Measurements from ENCODE around the gene PRLR.
"Not testable (repeated sequence)": the region's sequence is repeated elsewhere in the genome, so short reads cannot be mapped to it uniquely, and the experiment has no call there.

PRLR gene

DNA sequence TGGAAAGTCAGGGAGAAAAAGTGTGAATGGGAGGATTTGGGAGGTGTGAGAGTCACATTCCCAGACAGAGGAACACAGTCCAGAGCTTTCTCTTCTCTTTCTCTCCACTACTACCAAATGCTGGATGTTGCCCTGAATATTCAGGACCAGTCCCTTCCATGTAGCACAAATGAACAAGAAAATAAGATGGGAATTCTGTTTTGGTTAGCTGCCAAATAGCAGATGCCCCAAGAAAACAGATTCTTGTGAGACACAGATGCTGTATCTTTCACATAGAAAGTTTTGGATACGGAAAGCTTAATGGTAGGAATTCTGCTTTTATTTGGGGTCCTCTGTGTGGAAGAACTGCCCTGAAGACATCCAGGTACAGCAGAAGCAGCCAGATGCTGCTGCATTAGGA is 37.8 kb downstream of the PRLR start:
- TF ChIP-seq, protein P1, sequence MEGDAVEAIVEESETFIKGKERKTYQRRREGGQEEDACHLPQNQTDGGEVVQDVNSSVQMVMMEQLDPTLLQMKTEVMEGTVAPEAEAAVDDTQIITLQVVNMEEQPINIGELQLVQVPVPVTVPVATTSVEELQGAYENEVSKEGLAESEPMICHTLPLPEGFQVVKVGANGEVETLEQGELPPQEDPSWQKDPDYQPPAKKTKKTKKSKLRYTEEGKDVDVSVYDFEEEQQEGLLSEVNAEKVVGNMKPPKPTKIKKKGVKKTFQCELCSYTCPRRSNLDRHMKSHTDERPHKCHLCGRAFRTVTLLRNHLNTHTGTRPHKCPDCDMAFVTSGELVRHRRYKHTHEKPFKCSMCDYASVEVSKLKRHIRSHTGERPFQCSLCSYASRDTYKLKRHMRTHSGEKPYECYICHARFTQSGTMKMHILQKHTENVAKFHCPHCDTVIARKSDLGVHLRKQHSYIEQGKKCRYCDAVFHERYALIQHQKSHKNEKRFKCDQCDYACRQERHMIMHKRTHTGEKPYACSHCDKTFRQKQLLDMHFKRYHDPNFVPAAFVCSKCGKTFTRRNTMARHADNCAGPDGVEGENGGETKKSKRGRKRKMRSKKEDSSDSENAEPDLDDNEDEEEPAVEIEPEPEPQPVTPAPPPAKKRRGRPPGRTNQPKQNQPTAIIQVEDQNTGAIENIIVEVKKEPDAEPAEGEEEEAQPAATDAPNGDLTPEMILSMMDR (IDR thresholded peaks at IDR 0.05; ENCODE audit: control insufficient read depth, extremely low read depth, insufficient read depth): no peak
- DNase-seq (ENCODE audit: low read depth): no peak
- H3K4me3 ChIP-seq (ENCODE audit: low read depth, low read length): no peak overlapping the region

DNA sequence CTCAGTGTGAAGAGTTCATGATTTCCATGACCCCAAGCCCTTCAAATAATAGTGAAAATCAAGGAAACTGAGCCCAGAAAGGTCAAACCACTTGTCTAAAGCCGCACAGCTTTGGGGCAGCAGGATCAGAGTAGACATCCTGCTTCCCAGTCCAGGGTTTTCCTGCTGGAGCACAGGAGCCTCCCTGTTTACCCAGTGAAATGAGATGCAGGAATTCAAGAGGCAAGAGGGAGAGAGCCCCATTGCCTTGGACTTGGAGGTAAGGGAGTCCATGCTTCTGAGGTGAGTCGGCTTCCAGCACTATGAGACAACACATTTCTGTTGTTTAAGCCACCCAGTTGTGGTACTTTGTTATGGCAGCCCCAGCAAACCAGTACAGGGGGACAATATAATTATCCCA is 40.5 kb downstream of the PRLR start:
- H3K4me3 ChIP-seq (ENCODE audit: low read depth, low read length); DNase-seq (ENCODE audit: low read depth): not testable (repeated sequence)

DNA sequence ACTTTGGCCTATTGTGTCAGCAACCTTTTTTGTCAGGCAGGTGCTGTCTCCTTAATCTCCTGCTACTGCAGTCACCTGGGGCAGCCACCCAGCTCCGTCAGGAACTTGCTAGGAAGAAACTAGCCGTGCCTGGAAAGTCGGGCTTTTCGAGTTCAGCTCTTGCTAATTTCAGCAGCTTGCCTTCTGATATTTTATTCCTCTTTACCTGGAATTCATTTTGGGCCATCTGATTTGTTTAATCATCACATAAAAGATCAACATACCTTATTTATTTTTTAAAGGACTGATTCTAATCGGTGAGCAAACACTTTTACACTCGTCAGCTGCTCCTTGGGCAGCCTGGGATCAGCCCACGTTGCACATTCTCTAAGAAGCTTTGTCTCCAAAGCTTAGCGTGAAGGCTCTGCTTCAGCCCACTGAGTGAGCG is 42.2 kb downstream of the PRLR start:
- no peak overlapping the region for H3K4me3 ChIP-seq (ENCODE audit: low read depth, low read length)
- TF ChIP-seq, protein P1 (IDR thresholded peaks at IDR 0.05; ENCODE audit: control insufficient read depth, extremely low read depth, insufficient read depth): no peak
- DNase-seq (ENCODE audit: low read depth): peak; percentile 77

DNA sequence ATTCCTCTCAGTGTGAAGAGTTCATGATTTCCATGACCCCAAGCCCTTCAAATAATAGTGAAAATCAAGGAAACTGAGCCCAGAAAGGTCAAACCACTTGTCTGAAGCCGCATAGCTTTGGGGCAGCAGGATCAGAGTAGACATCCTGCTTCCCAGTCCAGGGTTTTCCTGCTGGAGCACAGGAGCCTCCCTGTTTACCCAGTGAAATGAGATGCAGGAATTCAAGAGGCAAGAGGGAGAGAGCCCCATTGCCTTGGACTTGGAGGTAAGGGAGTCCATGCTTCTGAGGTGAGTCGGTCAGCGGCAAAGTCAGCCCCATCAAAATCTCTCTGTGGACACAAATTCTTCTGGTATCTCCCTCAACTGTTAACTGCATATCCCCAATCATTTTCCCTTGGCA is 42.7 kb downstream of the PRLR start:
- not testable (repeated sequence) for DNase-seq (ENCODE audit: low read depth); H3K4me3 ChIP-seq (ENCODE audit: low read depth, low read length)

DNA sequence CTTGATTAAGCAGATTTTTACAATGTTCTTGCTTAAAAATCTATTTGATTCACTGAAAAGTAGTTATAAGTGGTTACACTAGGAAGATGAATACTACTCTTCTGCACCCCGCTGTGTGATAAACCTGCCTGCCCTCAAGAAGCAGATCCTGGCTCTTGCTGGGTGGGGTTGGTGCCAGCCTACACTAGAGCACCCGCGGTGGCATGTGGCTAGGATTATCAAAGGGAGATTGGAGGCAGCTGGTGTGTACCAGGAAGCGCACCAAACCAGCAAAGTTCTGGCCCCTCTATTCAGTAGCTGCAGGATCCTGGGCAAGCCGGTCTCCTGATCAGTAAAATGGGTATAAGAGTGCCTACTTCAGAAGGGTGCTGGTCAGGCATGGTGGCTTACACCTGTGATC is 43.5 kb downstream of the PRLR start:
- TF ChIP-seq, protein P1 (IDR thresholded peaks at IDR 0.05; ENCODE audit: control insufficient read depth, extremely low read depth, insufficient read depth): no peak
- DNase-seq (ENCODE audit: low read depth): no peak
- H3K4me3 ChIP-seq (ENCODE audit: low read depth, low read length): no peak overlapping the region

DNA sequence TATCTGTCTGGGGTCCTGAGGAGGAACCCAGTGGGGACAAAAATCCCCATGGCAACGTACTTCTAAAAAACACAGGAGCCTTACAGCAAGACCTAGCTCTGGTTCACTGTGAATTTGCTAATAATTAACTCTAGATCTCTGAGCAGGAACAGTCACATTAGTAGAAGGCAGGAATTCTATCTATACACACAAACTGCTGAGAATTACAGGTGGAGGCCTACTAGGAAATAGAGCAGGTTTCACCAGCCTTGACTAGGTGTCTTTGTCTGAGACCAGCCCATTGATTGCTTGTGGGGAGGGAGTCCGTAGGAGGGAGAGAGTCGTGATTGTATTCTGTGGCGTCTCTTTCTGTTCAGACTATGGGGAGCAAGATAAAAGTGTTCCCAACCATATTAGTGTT is 44.8 kb downstream of the PRLR start:
- DNase-seq (ENCODE audit: low read depth): no peak
- no peak overlapping the region for H3K4me3 ChIP-seq (ENCODE audit: low read depth, low read length)
- TF ChIP-seq, protein P1 (IDR thresholded peaks at IDR 0.05; ENCODE audit: control insufficient read depth, extremely low read depth, insufficient read depth): no peak

DNA sequence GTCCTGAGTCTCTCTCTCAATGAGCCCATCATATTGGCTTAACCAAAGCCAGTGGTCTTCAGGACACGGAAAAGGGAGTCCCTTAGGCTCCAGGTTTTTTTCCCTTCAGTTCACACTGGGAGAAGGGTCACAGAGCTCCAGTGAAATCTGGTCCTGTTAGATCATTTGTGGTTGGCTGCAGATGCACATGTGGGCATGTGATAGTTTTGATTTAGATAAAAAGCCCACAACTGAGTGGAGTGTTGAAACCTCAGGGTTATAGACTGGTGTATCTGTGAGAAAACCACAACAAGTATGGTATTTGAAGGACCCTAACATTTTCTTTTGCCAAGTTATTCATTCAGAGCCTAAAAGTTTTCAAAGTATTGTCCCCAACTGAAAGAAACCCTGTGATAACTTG is 46.7 kb downstream of the PRLR start:
- no peak for DNase-seq (ENCODE audit: low read depth)
- TF ChIP-seq, protein P1 (IDR thresholded peaks at IDR 0.05; ENCODE audit: control insufficient read depth, extremely low read depth, insufficient read depth): no peak
- no peak overlapping the region for H3K4me3 ChIP-seq (ENCODE audit: low read depth, low read length)

DNA sequence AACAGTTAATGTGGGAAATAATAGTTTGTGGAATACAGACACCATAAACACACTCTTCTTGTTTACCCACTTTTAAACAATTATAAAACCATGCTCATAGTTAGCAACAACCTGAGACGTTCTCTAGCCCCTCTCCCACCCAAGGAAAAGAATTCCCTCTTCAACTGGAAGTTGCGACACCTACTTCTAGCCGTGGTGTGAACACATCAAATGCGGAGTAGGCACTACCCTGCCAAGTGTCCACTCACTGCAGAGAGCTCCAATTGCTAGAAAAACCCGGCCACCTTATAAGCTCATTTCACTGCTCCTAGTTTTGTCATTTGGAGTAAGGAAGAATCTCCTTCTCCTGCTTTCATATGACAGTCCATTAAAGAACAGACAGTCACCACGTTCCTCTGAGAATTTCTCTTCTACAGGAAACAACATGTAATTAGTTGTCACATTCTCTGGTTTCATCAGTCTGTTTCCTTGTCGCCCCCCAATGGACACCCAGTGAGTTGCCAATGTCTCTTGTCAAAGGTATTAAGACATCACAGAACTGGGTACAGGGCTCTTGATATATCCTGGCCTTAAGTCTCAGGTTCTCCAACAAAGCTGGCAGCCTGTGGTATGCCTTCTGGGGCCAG is 47.3 kb downstream of the PRLR start:
- DNase-seq (ENCODE audit: low read depth): no peak
- TF ChIP-seq, protein P1 (IDR thresholded peaks at IDR 0.05; ENCODE audit: control insufficient read depth, extremely low read depth, insufficient read depth): peak; percentile 64

More for the DNA sequence above, 47.3 kb downstream of the PRLR start:
- no peak overlapping the region for H3K4me3 ChIP-seq (ENCODE audit: low read depth, low read length)
